ENCODE data around the gene RAB9A. TPM values are rescaled to one million over a fixed set of nuclear protein-coding genes. Genes with fewer than 3 reads are reported as not detected.

Gene RAB9A
- total and polyA plus RNA-seq, 10 of the 15 experiments (the other 5 are each of a cell fraction or from before 2014, with no cell fraction given), result 42.1 to 142 (median 49.9) TPM

DNA sequence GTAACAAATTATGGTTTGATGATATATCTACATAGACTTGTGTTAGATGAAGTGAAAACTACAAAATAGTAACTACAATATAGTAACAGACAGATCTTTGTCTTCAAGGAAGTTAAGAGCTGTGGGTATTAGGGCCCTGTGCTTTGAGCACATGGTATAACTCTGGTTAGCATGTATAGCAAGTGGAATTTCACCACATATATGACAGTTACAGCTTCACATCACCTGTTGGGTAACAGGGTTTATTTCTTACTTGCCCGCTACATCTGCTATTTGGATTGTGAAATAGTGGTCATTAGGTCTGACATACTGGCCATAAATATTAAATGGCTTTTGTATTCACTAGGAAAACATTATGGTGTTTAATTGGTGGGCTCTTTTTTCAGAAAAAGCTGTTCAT, 65.8 kb downstream of the RAB9A start (continued):
- TF ChIP-seq, protein P1, sequence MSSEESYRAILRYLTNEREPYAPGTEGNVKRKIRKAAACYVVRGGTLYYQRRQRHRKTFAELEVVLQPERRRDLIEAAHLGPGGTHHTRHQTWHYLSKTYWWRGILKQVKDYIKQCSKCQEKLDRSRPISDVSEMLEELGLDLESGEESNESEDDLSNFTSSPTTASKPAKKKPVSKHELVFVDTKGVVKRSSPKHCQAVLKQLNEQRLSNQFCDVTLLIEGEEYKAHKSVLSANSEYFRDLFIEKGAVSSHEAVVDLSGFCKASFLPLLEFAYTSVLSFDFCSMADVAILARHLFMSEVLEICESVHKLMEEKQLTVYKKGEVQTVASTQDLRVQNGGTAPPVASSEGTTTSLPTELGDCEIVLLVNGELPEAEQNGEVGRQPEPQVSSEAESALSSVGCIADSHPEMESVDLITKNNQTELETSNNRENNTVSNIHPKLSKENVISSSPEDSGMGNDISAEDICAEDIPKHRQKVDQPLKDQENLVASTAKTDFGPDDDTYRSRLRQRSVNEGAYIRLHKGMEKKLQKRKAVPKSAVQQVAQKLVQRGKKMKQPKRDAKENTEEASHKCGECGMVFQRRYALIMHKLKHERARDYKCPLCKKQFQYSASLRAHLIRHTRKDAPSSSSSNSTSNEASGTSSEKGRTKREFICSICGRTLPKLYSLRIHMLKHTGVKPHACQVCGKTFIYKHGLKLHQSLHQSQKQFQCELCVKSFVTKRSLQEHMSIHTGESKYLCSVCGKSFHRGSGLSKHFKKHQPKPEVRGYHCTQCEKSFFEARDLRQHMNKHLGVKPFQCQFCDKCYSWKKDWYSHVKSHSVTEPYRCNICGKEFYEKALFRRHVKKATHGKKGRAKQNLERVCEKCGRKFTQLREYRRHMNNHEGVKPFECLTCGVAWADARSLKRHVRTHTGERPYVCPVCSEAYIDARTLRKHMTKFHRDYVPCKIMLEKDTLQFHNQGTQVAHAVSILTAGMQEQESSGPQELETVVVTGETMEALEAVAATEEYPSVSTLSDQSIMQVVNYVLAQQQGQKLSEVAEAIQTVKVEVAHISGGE (CRISPR knock-in tag; IDR thresholded peaks at IDR 0.05), result no peak
- no peak for TF ChIP-seq DPF2 (IDR thresholded peaks at IDR 0.05)
- TF ChIP-seq PKNOX1 (IDR thresholded peaks at IDR 0.05), result no peak

- H2AFZ ChIP-seq (ENCODE audit: control insufficient read depth, low read depth, low read length), result no peak overlapping the region
- H3K27ac ChIP-seq (ENCODE audit: control insufficient read depth, insufficient read depth), result peak overlapping the region; percentile 33; the same call in 1 of the 2 replicates
- POLR2A ChIA-PET, result interaction anchor here (0.5 to 1.6 kb wide), 4 partner anchors 9 to 815 kb away, joined by 3 to 7 read pairs (median 4); no protein-coding TSS in a partner anchor
- CTCF ChIA-PET, result interaction anchor here (1.1 to 1.8 kb wide), 8 partner anchors 9 to 277 kb away, joined by 3 to 6 read pairs (median 4); no protein-coding TSS in a partner anchor
- no peak for DNase-seq (ENCODE audit: low read depth, low spot score)
- H3K27me3 ChIP-seq (replicated peaks in 1 of 2; ENCODE audit: control insufficient read depth in 2 of 2, insufficient read depth in 2 of 2, low read length in 1 of 2), result no peaks in the 10 kb centered on the region
- H4K20me1 ChIP-seq (ENCODE audit: control insufficient read depth, insufficient read depth), result no peaks in the 10 kb centered on the region
- SMC1A ChIA-PET (ENCODE audit: uncharacterized antibody, unreplicated experiment), result interaction anchor here (0.9 to 3.4 kb wide), 16 partner anchors 9 to 284 kb away, joined by 3 to 24 read pairs (median 4); partner anchors contain the start of genes OFD1 and TRAPPC2
- in situ Hi-C loops (cut with MboI), result no loop called here
- H3K4me1 ChIP-seq (ENCODE audit: control insufficient read depth, insufficient read depth, low read length), result peaks cover 56% of the 10 kb centered on the region
- no peak overlapping the region for H3K4me3 ChIP-seq
- peaks cover 0 to 5% of the 10 kb centered on the region in 2 experiments; a peak in 3 of 4 replicates for H3K36me3 ChIP-seq (ENCODE audit: control insufficient read depth in 2 of 2, insufficient read depth in 2 of 2, low read length in 1 of 2)
- no TSS peak for BruUV-seq (replicated peaks)
- 0 out of 2 replicates have a peak overlapping the region, but pooled peaks have one; percentile 8 for H3K4me2 ChIP-seq (ENCODE audit: control insufficient read depth, insufficient read depth)
- no peak overlapping the region for H3K9ac ChIP-seq (ENCODE audit: control insufficient read depth, insufficient read depth, low read length)
- RAD21 ChIA-PET (ENCODE audit: unreplicated experiment), result interaction anchor here (0.7 to 15.7 kb wide), 6 partner anchors 19 to 277 kb away, joined by 3 to 175 read pairs (median 5); no protein-coding TSS in a partner anchor
- H3K9me3 ChIP-seq (replicated peaks; ENCODE audit: control insufficient read depth, insufficient read depth, low read length), result no peaks in the 10 kb centered on the region
- TF ChIP-seq KLF5 (IDR thresholded peaks at IDR 0.05; ENCODE audit: partially characterized antibody) (no peak), RUNX3 (IDR thresholded peaks at IDR 0.05; ENCODE audit: low read length) (peak; percentile 45; the same call in 1 of the 2 replicates), STAT1 (conservative IDR thresholded peaks at IDR 0.05) (no peak), CHD2 (IDR thresholded peaks at IDR 0.05; ENCODE audit: borderline replicate concordance, low read depth, low read length) (no peak), RFX5 (IDR thresholded peaks at IDR 0.05; ENCODE audit: low read depth, low read length) (0 out of 2 replicates have a peak, but pooled peaks have one; percentile 20)
- intact Hi-C loops (cut with micrococcal nuclease; ENCODE audit: unreplicated experiment), result no loop called here
- peak; percentile 27 for FAIRE-seq
- ATAC-seq, result peak; percentile 31
- WGBS (ENCODE audit: insufficient coverage, insufficient replicate concordance, low lambda C conversion rate, missing lambda C conversion rate), result 32% methylated on average over 1 of the region's 1 CpG
- H3K79me2 ChIP-seq (ENCODE audit: control insufficient read depth, insufficient read depth, low read length), result no peaks in the 10 kb centered on the region; the same call in none of the 2 replicates
These were observed 66.3 kb downstream of the RAB9A start for GRCh38 chrX:13755254-13755653.
